ENCODE measurements around the gene PCP4.
"Not testable (repeated sequence)": the region's sequence is repeated elsewhere in the genome, so short reads cannot be mapped to it uniquely, and the experiment has no call there.

The PCP4 gene

GRCh38 chr21:39869141-39869818 is 2.0 kb downstream of the PCP4 start:
- no peak for DNase-seq

- no peak for DNase-seq
These were observed 6.4 kb downstream of the PCP4 start for GRCh38 chr21:39873687-39874086.

GRCh38 chr21:39874206-39874605 is 7.0 kb downstream of the PCP4 start:
- DNase-seq = no peak

- DNase-seq = no peak
These were observed 7.5 kb downstream of the PCP4 start for GRCh38 chr21:39874759-39875158.

- no peak for DNase-seq
These were observed 14.4 kb downstream of the PCP4 start for GRCh38 chr21:39881661-39882060.

- DNase-seq = no peak
These were observed 15.1 kb downstream of the PCP4 start for GRCh38 chr21:39882151-39882838.

GRCh38 chr21:39882839-39883195 is 15.6 kb downstream of the PCP4 start:
- no peak for DNase-seq

GRCh38 chr21:39885119-39885848 is 18.0 kb downstream of the PCP4 start:
- DNase-seq = no peak

GRCh38 chr21:39888848-39889247 is 21.6 kb downstream of the PCP4 start:
- DNase-seq = no peak

- DNase-seq = no peak
These were observed 23.9 kb downstream of the PCP4 start for GRCh38 chr21:39891111-39891510.

GRCh38 chr21:39891863-39892262 is 24.6 kb downstream of the PCP4 start:
- DNase-seq = not testable (repeated sequence)

- DNase-seq = no peak
These were observed 33.3 kb downstream of the PCP4 start for GRCh38 chr21:39900491-39900890.

- DNase-seq = no peak
These were observed 33.7 kb downstream of the PCP4 start for GRCh38 chr21:39900911-39901310.

- no peak for DNase-seq
These were observed 35.7 kb downstream of the PCP4 start for GRCh38 chr21:39902986-39903385.

GRCh38 chr21:39904457-39904856 is 37.2 kb downstream of the PCP4 start:
- DNase-seq = no peak

- DNase-seq = no peak
These were observed 41.2 kb downstream of the PCP4 start for GRCh38 chr21:39908265-39908923.

- no peak for DNase-seq
These were observed 44.3 kb downstream of the PCP4 start for GRCh38 chr21:39911286-39912199.

- no peak for DNase-seq
These were observed 46.6 kb downstream of the PCP4 start for GRCh38 chr21:39913706-39914305.

- DNase-seq = no peak
These were observed 48.6 kb downstream of the PCP4 start for GRCh38 chr21:39915881-39916280.

- no peak for DNase-seq
These were observed 51.3 kb downstream of the PCP4 start for GRCh38 chr21:39918558-39918957.

- DNase-seq = no peak
These were observed 56.2 kb downstream of the PCP4 start for GRCh38 chr21:39923476-39923875.

All from OCI-M1 (cell line).